SK-N-SH (cell line): ENCODE results near the gene STAT5B.

Source experiments
- CTCF ChIP-seq: fragments of 200-600 bp; sonication (generic); IDR thresholded peaks from 2 replicates; pipeline ENCODE4 v1.6.1; 2017; ENCODE audit warnings: antibody characterized with exemption, mild to moderate bottlenecking, moderate library complexity
- EP300 ChIP-seq, 2 experiments: IDR thresholded peaks; 2 replicates each; pipeline versions ENCODE4 v1.4.0 to v1.6.1; 2012; ENCODE audit warnings: borderline replicate concordance in 1 of 2, low read depth in 1 of 2, low read length in 1 of 2
- FOSL2 ChIP-seq: IDR thresholded peaks from 2 replicates; pipeline ENCODE4 v1.4.0; 2012; ENCODE audit warnings: low read depth, mild to moderate bottlenecking, moderate library complexity, borderline replicate concordance
- GATA2 ChIP-seq: sonication (generic); formaldehyde crosslinking; IDR thresholded peaks from 2 replicates; pipeline ENCODE4 v1.5.0; 2020; ENCODE audit warnings: mild to moderate bottlenecking, missing genetic modification reagents
- POLR2AphosphoS5 ChIP-seq: IDR thresholded peaks from 2 replicates; pipeline ENCODE4 v1.6.1; 2012; ENCODE audit warnings: low read depth, low read length
- RAD21 ChIP-seq: IDR thresholded peaks from 2 replicates; pipeline ENCODE4 v1.6.1; 2012; ENCODE audit warnings: mild to moderate bottlenecking, low read length
- REST ChIP-seq: IDR thresholded peaks from 2 replicates; pipeline ENCODE4 v1.6.1; 2012; ENCODE audit warnings: mild to moderate bottlenecking, low read depth, low read length, moderate library complexity
- TEAD4 ChIP-seq: IDR thresholded peaks from 2 replicates; pipeline ENCODE4 v1.4.0; 2012; ENCODE audit warnings: mild to moderate bottlenecking, borderline replicate concordance; ENCODE audit not compliant: insufficient read depth
- YY1 ChIP-seq: IDR thresholded peaks from 2 replicates; pipeline ENCODE4 v1.4.0; 2012; ENCODE audit warnings: low read depth, mild to moderate bottlenecking

- TF ChIP-seq RAD21 (no peak), CTCF (no peak), TEAD4 (no peak), EP300 (IDR thresholded peaks at IDR 0.05; ENCODE audit: borderline replicate concordance in 1 of 2, low read depth in 1 of 2, low read length in 1 of 2) (no peak), GATA2 (CRISPR knock-in tag) (no peak), FOSL2 (no peak), YY1 (no peak), POLR2AphosphoS5 (no peak), REST (no peak)
Measured at GRCh38 chr17:42277342-42277712, 1.1 kb upstream of the STAT5B start.
